ENCODE measurements around the gene MLPH.

The MLPH gene

DNA sequence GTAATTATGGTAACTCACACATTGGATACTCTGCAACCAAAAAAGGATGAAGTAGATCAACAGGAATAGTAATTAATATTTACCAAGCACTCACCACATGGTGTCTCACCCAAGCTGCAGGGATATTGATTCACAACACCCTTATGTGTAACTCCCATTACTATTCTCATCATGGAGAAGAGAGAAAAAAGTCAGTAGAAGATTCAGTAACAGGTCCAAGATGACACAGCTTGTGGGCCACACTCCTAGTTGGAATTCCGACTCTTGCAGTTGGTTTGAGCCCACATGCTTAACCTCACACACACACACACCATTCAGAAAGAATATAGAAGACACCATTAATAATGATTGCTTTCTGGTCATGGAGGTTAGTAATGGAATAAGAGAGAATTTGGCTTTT lies 1.7 kb upstream of the MLPH start:
- TF ChIP-seq TEAD4 (IDR thresholded peaks at IDR 0.05): no peak
- no peak for TF ChIP-seq ZBTB7A (IDR thresholded peaks at IDR 0.05; ENCODE audit: low read depth)
- no peak for TF ChIP-seq NFIC (IDR thresholded peaks at IDR 0.05)
- TF ChIP-seq YY1 (IDR thresholded peaks at IDR 0.05; ENCODE audit: low read depth): no peak
- TF ChIP-seq, protein P1, sequence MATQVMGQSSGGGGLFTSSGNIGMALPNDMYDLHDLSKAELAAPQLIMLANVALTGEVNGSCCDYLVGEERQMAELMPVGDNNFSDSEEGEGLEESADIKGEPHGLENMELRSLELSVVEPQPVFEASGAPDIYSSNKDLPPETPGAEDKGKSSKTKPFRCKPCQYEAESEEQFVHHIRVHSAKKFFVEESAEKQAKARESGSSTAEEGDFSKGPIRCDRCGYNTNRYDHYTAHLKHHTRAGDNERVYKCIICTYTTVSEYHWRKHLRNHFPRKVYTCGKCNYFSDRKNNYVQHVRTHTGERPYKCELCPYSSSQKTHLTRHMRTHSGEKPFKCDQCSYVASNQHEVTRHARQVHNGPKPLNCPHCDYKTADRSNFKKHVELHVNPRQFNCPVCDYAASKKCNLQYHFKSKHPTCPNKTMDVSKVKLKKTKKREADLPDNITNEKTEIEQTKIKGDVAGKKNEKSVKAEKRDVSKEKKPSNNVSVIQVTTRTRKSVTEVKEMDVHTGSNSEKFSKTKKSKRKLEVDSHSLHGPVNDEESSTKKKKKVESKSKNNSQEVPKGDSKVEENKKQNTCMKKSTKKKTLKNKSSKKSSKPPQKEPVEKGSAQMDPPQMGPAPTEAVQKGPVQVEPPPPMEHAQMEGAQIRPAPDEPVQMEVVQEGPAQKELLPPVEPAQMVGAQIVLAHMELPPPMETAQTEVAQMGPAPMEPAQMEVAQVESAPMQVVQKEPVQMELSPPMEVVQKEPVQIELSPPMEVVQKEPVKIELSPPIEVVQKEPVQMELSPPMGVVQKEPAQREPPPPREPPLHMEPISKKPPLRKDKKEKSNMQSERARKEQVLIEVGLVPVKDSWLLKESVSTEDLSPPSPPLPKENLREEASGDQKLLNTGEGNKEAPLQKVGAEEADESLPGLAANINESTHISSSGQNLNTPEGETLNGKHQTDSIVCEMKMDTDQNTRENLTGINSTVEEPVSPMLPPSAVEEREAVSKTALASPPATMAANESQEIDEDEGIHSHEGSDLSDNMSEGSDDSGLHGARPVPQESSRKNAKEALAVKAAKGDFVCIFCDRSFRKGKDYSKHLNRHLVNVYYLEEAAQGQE (IDR thresholded peaks at IDR 0.05; ENCODE audit: low read depth): no peak
- no peak for TF ChIP-seq EGR1 (IDR thresholded peaks at IDR 0.05)
- no peak for TF ChIP-seq CREB1 (IDR thresholded peaks at IDR 0.05; ENCODE audit: low read depth)
- TF ChIP-seq, protein P2, sequence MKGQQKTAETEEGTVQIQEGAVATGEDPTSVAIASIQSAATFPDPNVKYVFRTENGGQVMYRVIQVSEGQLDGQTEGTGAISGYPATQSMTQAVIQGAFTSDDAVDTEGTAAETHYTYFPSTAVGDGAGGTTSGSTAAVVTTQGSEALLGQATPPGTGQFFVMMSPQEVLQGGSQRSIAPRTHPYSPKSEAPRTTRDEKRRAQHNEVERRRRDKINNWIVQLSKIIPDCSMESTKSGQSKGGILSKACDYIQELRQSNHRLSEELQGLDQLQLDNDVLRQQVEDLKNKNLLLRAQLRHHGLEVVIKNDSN (IDR thresholded peaks at IDR 0.05): no peak
- TF ChIP-seq TAF1 (IDR thresholded peaks at IDR 0.05; ENCODE audit: low read depth): no peak
- TF ChIP-seq CEBPB (IDR thresholded peaks at IDR 0.05): no peak

DNA sequence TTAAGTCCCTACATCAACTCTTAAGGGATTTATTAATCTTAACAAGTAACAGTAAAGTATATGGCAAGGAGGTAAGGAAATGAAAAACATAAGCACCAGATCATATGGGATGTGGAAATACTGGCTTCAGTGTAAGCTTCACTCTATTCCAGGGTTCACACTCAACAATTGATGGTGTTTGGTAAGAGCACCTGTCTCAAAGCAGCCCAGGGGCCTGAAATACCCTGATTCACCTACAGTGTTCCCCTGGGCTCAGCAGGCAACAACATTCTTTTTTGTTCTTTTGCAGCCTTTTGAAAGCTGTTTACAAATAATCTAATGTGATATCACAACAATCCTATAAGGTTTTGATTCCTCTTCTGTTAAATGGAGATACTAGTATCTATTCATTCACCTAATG lies 1.2 kb upstream of the MLPH start:
- TF ChIP-seq TCF12 (IDR thresholded peaks at IDR 0.05; ENCODE audit: low read depth): no peak
- TF ChIP-seq CEBPB (IDR thresholded peaks at IDR 0.05): no peak

DNA sequence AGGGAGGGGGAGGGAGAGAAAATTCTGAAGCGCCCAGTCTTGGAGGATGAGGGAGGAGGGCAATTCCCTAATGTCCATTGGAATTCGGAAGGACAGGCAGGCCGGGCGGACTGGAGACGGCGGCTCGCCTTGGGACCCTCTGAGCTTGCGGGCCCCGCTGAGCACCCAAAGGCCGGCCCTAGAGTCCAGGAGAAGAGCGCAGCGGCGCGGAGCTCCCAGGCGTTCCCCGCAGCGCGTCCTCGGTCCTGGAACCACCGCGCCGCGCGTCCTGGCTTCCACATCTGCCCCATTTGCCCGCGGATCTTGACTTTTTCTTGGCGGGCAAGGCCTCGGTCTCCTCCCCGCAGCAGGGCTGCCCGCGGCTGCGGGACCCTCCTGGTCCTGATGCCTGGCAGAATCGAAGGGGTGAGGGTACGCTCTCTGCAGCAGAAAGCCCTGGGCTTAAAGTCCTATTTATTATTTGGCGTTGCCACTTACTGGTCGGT lies 675 bp upstream of the MLPH start:
- TF ChIP-seq CREB1 (IDR thresholded peaks at IDR 0.05; ENCODE audit: low read depth) (no peak), YY1 (IDR thresholded peaks at IDR 0.05; ENCODE audit: low read depth) (no peak)

DNA sequence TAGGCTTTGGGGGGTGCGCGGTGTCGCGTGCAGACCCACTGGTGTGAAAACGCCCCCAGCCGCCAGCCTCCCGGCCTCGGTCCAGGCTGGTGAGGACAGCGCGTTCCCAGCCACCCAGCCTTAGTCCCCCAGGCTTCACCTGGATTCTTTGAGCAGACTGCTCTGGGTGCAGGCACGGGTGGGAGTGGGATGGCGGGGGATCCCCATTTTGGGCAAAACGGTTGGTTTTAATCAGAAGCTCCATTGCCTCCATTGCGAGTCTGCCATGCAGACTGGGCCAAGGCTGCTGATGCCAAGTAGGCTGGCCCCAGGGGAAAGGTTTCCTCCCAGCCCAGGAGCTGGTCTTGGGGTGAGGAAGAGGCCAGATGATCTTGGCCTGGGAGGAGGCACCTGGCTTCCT lies 445 bp downstream of the MLPH start:
- TF ChIP-seq TAF1 (IDR thresholded peaks at IDR 0.05; ENCODE audit: low read depth) (no peak), EGR1 (IDR thresholded peaks at IDR 0.05) (no peak), RAD21 (IDR thresholded peaks at IDR 0.05; ENCODE audit: low read depth) (no peak), CREB1 (IDR thresholded peaks at IDR 0.05; ENCODE audit: low read depth) (no peak), CEBPB (IDR thresholded peaks at IDR 0.05) (no peak), YY1 (IDR thresholded peaks at IDR 0.05; ENCODE audit: low read depth) (no peak), ZBTB7A (IDR thresholded peaks at IDR 0.05; ENCODE audit: low read depth) (no peak), EP300 (IDR thresholded peaks at IDR 0.05; ENCODE audit: borderline replicate concordance) (no peak), TEAD4 (IDR thresholded peaks at IDR 0.05) (no peak), FOXM1 (IDR thresholded peaks at IDR 0.05; ENCODE audit: borderline replicate concordance, low read depth) (no peak), NFIC (IDR thresholded peaks at IDR 0.05) (no peak), TCF12 (IDR thresholded peaks at IDR 0.05; ENCODE audit: low read depth) (no peak)
- TF ChIP-seq, protein P1 (IDR thresholded peaks at IDR 0.05; ENCODE audit: low read depth): no peak
- TF ChIP-seq, protein P2 (IDR thresholded peaks at IDR 0.05): no peak
- TF ChIP-seq, protein P3, sequence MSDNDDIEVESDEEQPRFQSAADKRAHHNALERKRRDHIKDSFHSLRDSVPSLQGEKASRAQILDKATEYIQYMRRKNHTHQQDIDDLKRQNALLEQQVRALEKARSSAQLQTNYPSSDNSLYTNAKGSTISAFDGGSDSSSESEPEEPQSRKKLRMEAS (IDR thresholded peaks at IDR 0.05): no peak

DNA sequence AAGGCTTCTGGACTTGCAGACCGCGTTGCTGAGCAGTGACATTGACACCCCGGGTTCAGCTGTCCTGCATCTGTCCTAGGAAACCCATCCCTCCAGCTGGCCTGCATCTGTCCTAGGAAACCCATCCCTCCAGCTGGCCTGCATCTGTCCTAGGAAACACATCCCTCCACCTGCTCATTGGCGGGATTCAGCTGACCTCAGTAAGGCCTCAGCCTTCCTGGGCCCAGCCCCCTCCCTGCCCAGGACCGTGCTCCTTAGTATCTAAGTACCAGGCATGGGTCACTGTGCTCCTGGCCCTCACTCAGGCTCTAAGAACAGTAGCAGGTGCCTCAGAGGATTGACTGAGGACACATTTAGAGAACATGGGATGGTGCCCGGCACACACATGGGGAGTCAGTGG lies 1.2 kb downstream of the MLPH start:
- TF ChIP-seq TCF12 (IDR thresholded peaks at IDR 0.05; ENCODE audit: low read depth): no peak
- TF ChIP-seq, protein P2 (IDR thresholded peaks at IDR 0.05): no peak
- TF ChIP-seq CEBPB (IDR thresholded peaks at IDR 0.05): no peak
- no peak for TF ChIP-seq EP300 (IDR thresholded peaks at IDR 0.05; ENCODE audit: borderline replicate concordance)
- no peak for TF ChIP-seq CREB1 (IDR thresholded peaks at IDR 0.05; ENCODE audit: low read depth)
- no peak for TF ChIP-seq FOXM1 (IDR thresholded peaks at IDR 0.05; ENCODE audit: borderline replicate concordance, low read depth)
- no peak for TF ChIP-seq ZBTB7A (IDR thresholded peaks at IDR 0.05; ENCODE audit: low read depth)
- TF ChIP-seq, protein P3 (IDR thresholded peaks at IDR 0.05): no peak
- no peak for TF ChIP-seq TAF1 (IDR thresholded peaks at IDR 0.05; ENCODE audit: low read depth)
- no peak for TF ChIP-seq EGR1 (IDR thresholded peaks at IDR 0.05)
- no peak for TF ChIP-seq TEAD4 (IDR thresholded peaks at IDR 0.05)
- TF ChIP-seq, protein P1 (IDR thresholded peaks at IDR 0.05; ENCODE audit: low read depth): no peak
- no peak for TF ChIP-seq RAD21 (IDR thresholded peaks at IDR 0.05; ENCODE audit: low read depth)
- no peak for TF ChIP-seq NFIC (IDR thresholded peaks at IDR 0.05)
- TF ChIP-seq YY1 (IDR thresholded peaks at IDR 0.05; ENCODE audit: low read depth): no peak
